T-helper 17 cell (primary cell): ENCODE measurements around the gene MRPL11. TPM values are rescaled to one million over a fixed set of nuclear protein-coding genes. Genes with fewer than 3 reads are reported as not detected.
A peak's percentile ranks its signal among the peaks of the same experiment; 100 is the strongest.

Experiments
- ATAC-seq: fragments of 150-1000 bp; cut with Tn5 transposase; 2 replicates; pipeline ENCODE4 v1.10.0; 2021; ENCODE audit warnings: mild to moderate bottlenecking, moderate library complexity
- DNase-seq, 3 donors: peaks; one replicate each; pipeline versions ENCODE4 v3.0.0 to v3.0.0-alpha.2; 2020 to 2021
- H3K9me3 ChIP-seq: one replicate; pipeline ENCODE4 v1.7.0; 2013; ENCODE audit warnings: low read length, mild to moderate bottlenecking; ENCODE audit not compliant: control insufficient read depth, poor library complexity, severe bottlenecking
- H3K27ac Mint-ChIP-seq: one replicate; pipeline ENCODE4 v1.8.0; 2022; ENCODE audit warnings: mild to moderate bottlenecking, moderate library complexity, mixed read lengths
- H3K27me3 Mint-ChIP-seq: one replicate; pipeline ENCODE4 v1.8.0; 2022; ENCODE audit warnings: mixed read lengths
- H3K36me3 Mint-ChIP-seq: one replicate; pipeline ENCODE4 v1.8.0; 2022; ENCODE audit warnings: low read depth, mixed read lengths
- H3K4me1 Mint-ChIP-seq: one replicate; pipeline ENCODE4 v1.8.0; 2022; ENCODE audit warnings: mild to moderate bottlenecking, mixed read lengths
- H3K4me3 Mint-ChIP-seq: one replicate; pipeline ENCODE4 v1.8.0; 2022; ENCODE audit warnings: mild to moderate bottlenecking, moderate library complexity, mixed read lengths
- total RNA-seq, 4 donors: library from RNA in 2 of 4; stranded (reverse) in 2 of 4; gene quantifications; one replicate each; pipeline ENCODE4 v1.2.3 and lab custom pipeline; 2022 to 2026

MRPL11 gene
- total RNA-seq, 2 donors from 2014 or later, result 30.1 to 31.1 TPM

GRCh38 chr11:66417000-66417399 lies 21.6 kb downstream of the MRPL11 start:
- Mint-ChIP-seq H3K27ac (no peak overlapping the region), H3K4me3 (no peak overlapping the region), H3K4me1 (no peaks in the 10 kb centered on the region), H3K27me3 (peaks cover 50% of the 10 kb centered on the region), H3K36me3 (peaks cover 3% of the 10 kb centered on the region)
- no peak for DNase-seq
- ATAC-seq, result no peak
- no peaks in the 10 kb centered on the region for H3K9me3 ChIP-seq

GRCh38 chr11:66415423-66415822 lies 23.2 kb downstream of the MRPL11 start:
- Mint-ChIP-seq H3K36me3 (peaks cover 7% of the 10 kb centered on the region), H3K27me3 (peaks cover 56% of the 10 kb centered on the region), H3K4me3 (no peak overlapping the region), H3K27ac (no peak overlapping the region), H3K4me1 (no peaks in the 10 kb centered on the region)
- H3K9me3 ChIP-seq, result no peaks in the 10 kb centered on the region
- DNase-seq (no peak), ATAC-seq (no peak)

DNA sequence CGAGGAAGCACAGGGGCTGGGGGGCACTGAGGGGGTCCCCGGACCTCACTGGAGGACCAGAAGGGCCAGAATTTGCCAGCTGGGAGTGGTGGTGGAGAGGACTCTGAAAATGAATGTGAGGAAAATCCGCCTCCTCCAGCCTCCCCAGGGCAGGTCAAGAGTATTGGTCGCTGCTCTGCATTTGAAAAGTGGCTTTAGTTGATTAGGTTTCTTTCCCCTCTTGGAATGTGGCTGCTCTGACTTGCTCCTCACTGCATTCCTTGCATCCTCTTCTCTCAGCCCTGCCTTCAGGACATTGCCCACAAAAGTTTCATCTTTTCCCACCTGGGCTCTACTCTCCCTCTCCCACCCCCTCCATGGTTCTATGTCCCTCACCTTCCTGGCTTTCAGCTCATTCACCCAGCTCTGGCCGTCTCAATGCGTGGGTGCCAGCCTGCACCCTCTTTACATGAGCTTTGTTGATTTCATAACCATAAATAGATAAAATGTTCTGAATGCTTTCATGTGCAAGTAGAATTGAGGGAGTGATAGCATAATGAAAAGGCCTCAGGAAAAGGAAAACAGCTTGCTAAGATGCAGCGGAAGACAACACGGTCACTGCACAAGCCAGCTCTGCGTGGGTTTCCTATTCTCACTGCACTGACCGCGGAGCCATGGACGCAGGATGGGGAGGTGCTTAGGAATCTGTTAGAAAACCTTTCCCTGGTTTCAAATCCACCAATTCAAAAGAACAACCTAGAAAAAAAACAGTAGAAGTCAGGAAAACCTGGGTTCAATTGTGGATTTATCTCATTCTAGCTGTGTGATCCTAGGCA lies 24.3 kb downstream of the MRPL11 start:
- no peaks in the 10 kb centered on the region for H3K4me1 Mint-ChIP-seq
- no peak overlapping the region for H3K4me3 Mint-ChIP-seq
- H3K27ac Mint-ChIP-seq, result no peak overlapping the region
- peaks cover 7% of the 10 kb centered on the region for H3K36me3 Mint-ChIP-seq
- no peak for DNase-seq
- no peaks in the 10 kb centered on the region for H3K9me3 ChIP-seq
- peaks cover 56% of the 10 kb centered on the region for H3K27me3 Mint-ChIP-seq
- no peak for ATAC-seq

GRCh38 chr11:66413167-66413566 lies 25.5 kb downstream of the MRPL11 start:
- H3K9me3 ChIP-seq, result no peaks in the 10 kb centered on the region
- Mint-ChIP-seq H3K4me1 (peaks cover 4% of the 10 kb centered on the region), H3K27ac (no peak overlapping the region), H3K4me3 (no peak overlapping the region), H3K36me3 (peaks cover 7% of the 10 kb centered on the region), H3K27me3 (peaks cover 51% of the 10 kb centered on the region)
- ATAC-seq (no peak), DNase-seq (no peak)

GRCh38 chr11:66412110-66412509 lies 26.5 kb downstream of the MRPL11 start:
- H3K36me3 Mint-ChIP-seq, result peaks cover 7% of the 10 kb centered on the region
- ATAC-seq (no peak), DNase-seq (no peak)
- H3K4me3 Mint-ChIP-seq, result no peak overlapping the region
- peaks cover 4% of the 10 kb centered on the region for H3K4me1 Mint-ChIP-seq
- no peak overlapping the region for H3K27ac Mint-ChIP-seq
- H3K9me3 ChIP-seq, result no peaks in the 10 kb centered on the region
- H3K27me3 Mint-ChIP-seq, result peaks cover 44% of the 10 kb centered on the region

DNA sequence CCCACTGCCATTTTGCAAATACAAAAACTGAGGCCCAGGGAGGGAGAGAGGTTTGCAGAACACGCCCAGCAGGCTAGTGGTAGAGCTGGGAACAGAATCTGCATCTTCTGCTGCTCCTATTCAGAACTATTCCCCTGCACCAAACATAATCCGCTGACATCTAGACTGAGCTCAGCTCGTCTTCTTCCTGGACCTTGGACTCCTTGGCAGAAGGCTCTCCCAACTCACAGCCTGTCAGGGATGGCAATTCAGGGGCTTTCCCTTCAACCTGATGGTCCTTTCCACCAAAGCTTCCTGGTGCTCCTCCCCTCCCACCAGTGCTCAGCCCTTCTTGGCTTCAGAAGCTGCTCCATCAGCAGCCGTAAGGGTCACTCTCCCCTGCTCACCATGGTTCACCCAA lies 27.3 kb downstream of the MRPL11 start:
- Mint-ChIP-seq H3K4me1 (peaks cover 4% of the 10 kb centered on the region), H3K27me3 (peaks cover 37% of the 10 kb centered on the region), H3K4me3 (no peak overlapping the region), H3K27ac (no peak overlapping the region), H3K36me3 (peaks cover 7% of the 10 kb centered on the region)
- DNase-seq (no peak), ATAC-seq (no peak)
- H3K9me3 ChIP-seq, result no peaks in the 10 kb centered on the region

- Mint-ChIP-seq H3K27ac (no peak overlapping the region), H3K4me1 (peaks cover 6% of the 10 kb centered on the region), H3K36me3 (peaks cover 7% of the 10 kb centered on the region), H3K4me3 (peak overlapping the region; percentile 15), H3K27me3 (peaks cover 37% of the 10 kb centered on the region)
- DNase-seq (no peak), ATAC-seq (no peak)
- H3K9me3 ChIP-seq, result no peaks in the 10 kb centered on the region
Measured at GRCh38 chr11:66410191-66410590, 28.5 kb downstream of the MRPL11 start.

- Mint-ChIP-seq H3K4me3 (no peak overlapping the region), H3K36me3 (peaks cover 5% of the 10 kb centered on the region), H3K27me3 (peaks cover 37% of the 10 kb centered on the region), H3K27ac (no peak overlapping the region), H3K4me1 (peaks cover 6% of the 10 kb centered on the region)
- ATAC-seq (no peak), DNase-seq (no peak)
- H3K9me3 ChIP-seq, result no peaks in the 10 kb centered on the region
Measured at GRCh38 chr11:66409226-66409625, 29.4 kb downstream of the MRPL11 start.

GRCh38 chr11:66408488-66409214 lies 30.0 kb downstream of the MRPL11 start:
- Mint-ChIP-seq H3K27ac (no peak overlapping the region), H3K4me1 (peaks cover 6% of the 10 kb centered on the region), H3K36me3 (peaks cover 4% of the 10 kb centered on the region)

GRCh38 chr11:66407651-66408050 lies 31.0 kb downstream of the MRPL11 start:
- no peak for ATAC-seq
- H3K9me3 ChIP-seq, result no peaks in the 10 kb centered on the region
- peaks cover 36% of the 10 kb centered on the region for H3K27me3 Mint-ChIP-seq
- no peak overlapping the region for H3K4me3 Mint-ChIP-seq
- no peak for DNase-seq
- no peak overlapping the region for H3K27ac Mint-ChIP-seq
- H3K4me1 Mint-ChIP-seq, result peaks cover 6% of the 10 kb centered on the region
- peaks cover 4% of the 10 kb centered on the region for H3K36me3 Mint-ChIP-seq

More at GRCh38 chr11:66408488-66409214, 30.0 kb downstream of the MRPL11 start:
- DNase-seq, result peak; percentile 84 to 97 (median 90)
- Mint-ChIP-seq H3K4me3 (peak overlapping the region; percentile 92), H3K27me3 (peaks cover 36% of the 10 kb centered on the region)
- ATAC-seq, result peak; percentile 89
- no peaks in the 10 kb centered on the region for H3K9me3 ChIP-seq

DNA sequence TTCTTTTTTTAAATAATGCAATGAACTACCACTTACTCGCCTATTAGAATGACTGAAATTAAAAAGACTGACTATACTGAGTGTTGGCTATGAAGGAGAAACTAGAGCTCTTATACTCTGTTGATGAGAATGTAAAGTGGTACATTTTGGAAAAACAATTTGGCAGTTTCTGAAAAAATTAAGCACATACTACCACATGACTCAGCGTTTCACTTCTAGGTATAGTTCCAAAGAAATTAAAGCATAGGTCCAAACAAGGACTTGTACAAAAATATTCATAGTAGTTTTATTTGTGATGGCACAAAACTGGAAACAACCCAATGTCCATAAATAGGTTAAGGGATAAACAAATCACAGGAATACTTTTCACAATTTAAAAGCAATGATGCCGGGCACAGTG lies 44.7 kb downstream of the MRPL11 start:
- Mint-ChIP-seq H3K4me1 (peaks cover 3% of the 10 kb centered on the region), H3K27me3 (peaks cover 8% of the 10 kb centered on the region), H3K36me3 (no peaks in the 10 kb centered on the region), H3K27ac (no peak overlapping the region), H3K4me3 (no peak overlapping the region)
- DNase-seq (no peak), ATAC-seq (no peak)
- H3K9me3 ChIP-seq, result no peaks in the 10 kb centered on the region

- no peaks in the 10 kb centered on the region for H3K36me3 Mint-ChIP-seq
- no peaks in the 10 kb centered on the region for H3K9me3 ChIP-seq
- peaks cover 4% of the 10 kb centered on the region for H3K4me1 Mint-ChIP-seq
- ATAC-seq, result no peak
- H3K27me3 Mint-ChIP-seq, result peaks cover 8% of the 10 kb centered on the region
- no peak overlapping the region for H3K27ac Mint-ChIP-seq
- H3K4me3 Mint-ChIP-seq, result no peak overlapping the region
- DNase-seq, result no peak
Measured at GRCh38 chr11:66391322-66391721, 47.3 kb downstream of the MRPL11 start.

GRCh38 chr11:66388780-66389386 lies 49.8 kb downstream of the MRPL11 start:
- Mint-ChIP-seq H3K27ac (no peak overlapping the region), H3K4me3 (no peak overlapping the region), H3K36me3 (no peaks in the 10 kb centered on the region), H3K4me1 (peaks cover 8% of the 10 kb centered on the region), H3K27me3 (peaks cover 4% of the 10 kb centered on the region)
- no peaks in the 10 kb centered on the region for H3K9me3 ChIP-seq
- DNase-seq (peak in 2 of 3 donors; percentile 37 to 61), ATAC-seq (peak; percentile 75)
